ENCODE measurements around the gene TADA2A.

Gene TADA2A

DNA sequence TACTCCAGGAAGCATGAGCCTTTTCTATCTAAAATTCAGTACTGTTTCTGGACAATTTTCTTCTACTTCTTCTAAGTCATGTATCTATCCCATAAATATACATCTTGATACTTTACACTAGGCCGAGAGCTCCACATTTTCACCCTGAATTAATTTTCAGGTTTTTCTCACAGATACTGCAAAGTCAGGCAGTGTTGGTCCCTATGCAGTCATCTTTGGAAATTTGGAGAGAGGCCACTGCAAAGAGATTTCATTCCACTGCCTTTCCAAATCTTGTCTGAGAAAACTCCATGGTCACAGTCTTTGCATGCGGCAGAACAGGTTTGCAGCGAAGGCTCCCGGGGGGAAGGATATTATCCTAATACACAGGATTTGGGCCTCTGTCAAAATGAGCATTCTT lies 111.2 kb downstream of the TADA2A start:
- Histone ChIP-seq H3F3A (ENCODE audit: control insufficient read depth, insufficient read depth) (no peaks in the 10 kb centered on the region), H3K4me3 (ENCODE audit: low read length) (no peak overlapping the region), H3K4me2 (ENCODE audit: low read length) (no peak overlapping the region), H3K9me2 (replicated peaks; ENCODE audit: control insufficient read depth, low read length) (no peaks in the 10 kb centered on the region), H3K27me3 (ENCODE audit: control insufficient read depth, low read length) (no peaks in the 10 kb centered on the region), H3K9me3 (ENCODE audit: control insufficient read depth, insufficient read depth, low read length) (no peaks in the 10 kb centered on the region), H3K27ac (ENCODE audit: low read depth, low read length) (no peak overlapping the region), H3K79me2 (ENCODE audit: control insufficient read depth, low read length) (no peaks in the 10 kb centered on the region), H4K20me1 (ENCODE audit: control insufficient read depth, insufficient read depth, low read depth, low read length) (no peaks in the 10 kb centered on the region; the same call in 1 of the 2 replicates), H3K4me1 (ENCODE audit: control insufficient read depth, low read length) (no peaks in the 10 kb centered on the region), H3K36me3 (ENCODE audit: control insufficient read depth, low read length) (peaks cover 63% of the 10 kb centered on the region)
- TF ChIP-seq EZH2phosphoT487 (IDR thresholded peaks at IDR 0.05; ENCODE audit: borderline replicate concordance, low read length) = no peak
- TF ChIP-seq, protein P1, sequence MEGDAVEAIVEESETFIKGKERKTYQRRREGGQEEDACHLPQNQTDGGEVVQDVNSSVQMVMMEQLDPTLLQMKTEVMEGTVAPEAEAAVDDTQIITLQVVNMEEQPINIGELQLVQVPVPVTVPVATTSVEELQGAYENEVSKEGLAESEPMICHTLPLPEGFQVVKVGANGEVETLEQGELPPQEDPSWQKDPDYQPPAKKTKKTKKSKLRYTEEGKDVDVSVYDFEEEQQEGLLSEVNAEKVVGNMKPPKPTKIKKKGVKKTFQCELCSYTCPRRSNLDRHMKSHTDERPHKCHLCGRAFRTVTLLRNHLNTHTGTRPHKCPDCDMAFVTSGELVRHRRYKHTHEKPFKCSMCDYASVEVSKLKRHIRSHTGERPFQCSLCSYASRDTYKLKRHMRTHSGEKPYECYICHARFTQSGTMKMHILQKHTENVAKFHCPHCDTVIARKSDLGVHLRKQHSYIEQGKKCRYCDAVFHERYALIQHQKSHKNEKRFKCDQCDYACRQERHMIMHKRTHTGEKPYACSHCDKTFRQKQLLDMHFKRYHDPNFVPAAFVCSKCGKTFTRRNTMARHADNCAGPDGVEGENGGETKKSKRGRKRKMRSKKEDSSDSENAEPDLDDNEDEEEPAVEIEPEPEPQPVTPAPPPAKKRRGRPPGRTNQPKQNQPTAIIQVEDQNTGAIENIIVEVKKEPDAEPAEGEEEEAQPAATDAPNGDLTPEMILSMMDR (IDR thresholded peaks at IDR 0.05; ENCODE audit: low read depth, low read length, poor library complexity, severe bottlenecking) = no peak

DNA sequence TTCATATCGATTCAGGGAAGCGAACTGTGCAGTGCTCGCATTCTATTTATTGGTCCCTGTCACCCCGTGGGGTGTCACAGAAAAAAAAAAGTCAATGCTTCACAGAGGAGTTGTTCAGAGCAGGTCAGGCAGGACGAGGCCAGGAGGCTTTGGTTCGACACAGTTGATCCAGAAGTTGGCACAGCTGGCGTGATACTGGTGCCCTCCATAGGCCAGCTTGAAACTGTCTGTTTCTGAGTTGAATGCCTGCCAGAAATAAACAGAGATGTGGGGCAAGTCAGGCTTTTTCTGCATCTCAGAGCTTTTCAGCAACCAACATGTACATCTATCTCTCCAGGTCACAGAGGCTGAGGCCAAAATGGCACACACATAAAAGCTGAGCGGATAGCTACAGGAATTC lies 112.1 kb downstream of the TADA2A start:
- TF ChIP-seq, protein P1 (IDR thresholded peaks at IDR 0.05; ENCODE audit: low read depth, low read length, poor library complexity, severe bottlenecking) = no peak
- TF ChIP-seq EZH2phosphoT487 (IDR thresholded peaks at IDR 0.05; ENCODE audit: borderline replicate concordance, low read length) = no peak
- no peaks in the 10 kb centered on the region for H3K27me3 ChIP-seq (ENCODE audit: control insufficient read depth, low read length)
- no peak overlapping the region for H3K4me2 ChIP-seq (ENCODE audit: low read length)
- no peaks in the 10 kb centered on the region for H3K9me2 ChIP-seq (replicated peaks; ENCODE audit: control insufficient read depth, low read length)
- H3K9me3 ChIP-seq (ENCODE audit: control insufficient read depth, insufficient read depth, low read length) = no peaks in the 10 kb centered on the region
- H3K27ac ChIP-seq (ENCODE audit: low read depth, low read length) = no peak overlapping the region
- peaks cover 64% of the 10 kb centered on the region for H3K36me3 ChIP-seq (ENCODE audit: control insufficient read depth, low read length)
- H3F3A ChIP-seq (ENCODE audit: control insufficient read depth, insufficient read depth) = no peaks in the 10 kb centered on the region
- H4K20me1 ChIP-seq (ENCODE audit: control insufficient read depth, insufficient read depth, low read depth, low read length) = no peaks in the 10 kb centered on the region; the same call in 1 of the 2 replicates
- H3K79me2 ChIP-seq (ENCODE audit: control insufficient read depth, low read length) = no peaks in the 10 kb centered on the region
- no peak overlapping the region for H3K4me3 ChIP-seq (ENCODE audit: low read length)
- no peaks in the 10 kb centered on the region for H3K4me1 ChIP-seq (ENCODE audit: control insufficient read depth, low read length)

DNA sequence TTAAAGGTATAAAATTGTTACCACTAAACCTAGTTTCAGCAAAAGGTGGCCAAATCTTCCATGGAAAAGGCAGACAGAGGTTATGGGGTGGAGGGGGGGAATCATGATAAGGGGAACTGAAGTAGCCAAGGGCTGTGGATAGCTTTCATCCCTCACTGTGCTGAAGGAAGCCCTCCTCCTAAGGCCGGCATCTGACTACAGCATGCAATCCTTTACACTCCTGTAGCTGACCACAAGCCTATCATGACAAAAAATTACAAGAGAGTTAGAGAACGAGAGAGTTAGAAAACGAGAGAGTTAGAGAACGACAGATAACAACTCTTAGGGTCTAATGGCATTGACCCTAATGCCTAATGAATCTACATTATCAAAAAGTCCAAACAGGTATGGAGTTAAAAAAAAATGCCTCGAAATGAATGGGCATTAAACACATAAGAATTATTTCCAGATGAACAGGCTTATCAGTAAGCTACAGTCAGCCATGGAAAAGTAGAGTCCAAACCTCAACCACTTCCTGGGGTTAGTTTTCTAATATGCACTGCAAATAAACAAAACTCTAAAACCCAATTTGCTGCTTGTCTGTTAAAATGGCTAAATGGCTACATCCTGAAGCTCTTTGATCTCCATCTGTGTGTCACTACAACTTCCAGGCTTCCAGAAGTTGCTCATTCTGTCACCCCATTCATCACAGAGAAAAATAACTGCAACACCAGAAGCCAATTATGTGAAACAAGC lies 112.7 kb downstream of the TADA2A start:
- Histone ChIP-seq H3F3A (ENCODE audit: control insufficient read depth, insufficient read depth) (no peaks in the 10 kb centered on the region), H3K4me2 (ENCODE audit: low read length) (no peak overlapping the region), H3K79me2 (ENCODE audit: control insufficient read depth, low read length) (no peaks in the 10 kb centered on the region), H3K27me3 (ENCODE audit: control insufficient read depth, low read length) (no peaks in the 10 kb centered on the region), H3K4me1 (ENCODE audit: control insufficient read depth, low read length) (no peaks in the 10 kb centered on the region), H3K9me2 (replicated peaks; ENCODE audit: control insufficient read depth, low read length) (no peaks in the 10 kb centered on the region), H3K36me3 (ENCODE audit: control insufficient read depth, low read length) (peaks cover 65% of the 10 kb centered on the region), H3K27ac (ENCODE audit: low read depth, low read length) (no peak overlapping the region), H3K4me3 (ENCODE audit: low read length) (no peak overlapping the region), H3K9me3 (ENCODE audit: control insufficient read depth, insufficient read depth, low read length) (no peaks in the 10 kb centered on the region), H4K20me1 (ENCODE audit: control insufficient read depth, insufficient read depth, low read depth, low read length) (no peaks in the 10 kb centered on the region; the same call in 1 of the 2 replicates)
- TF ChIP-seq EZH2phosphoT487 (IDR thresholded peaks at IDR 0.05; ENCODE audit: borderline replicate concordance, low read length) = no peak
- TF ChIP-seq, protein P1 (IDR thresholded peaks at IDR 0.05; ENCODE audit: low read depth, low read length, poor library complexity, severe bottlenecking) = no peak
